WI38 (cell line): ENCODE data around the gene COL1A1.
A peak's percentile ranks its signal among the peaks of the same experiment; 100 is the strongest.

Experiments used
- H3K4me3 ChIP-seq: 2 replicates; pipeline ENCODE4 v1.5.1; 2011; ENCODE audit warnings: low read depth, mild to moderate bottlenecking, control low read depth, low read length
- CTCF ChIP-seq: IDR thresholded peaks from 2 replicates; pipeline ENCODE4 v1.5.1; 2012; ENCODE audit warnings: low read depth, mild to moderate bottlenecking, control low read depth, low read length

The COL1A1 gene

GRCh38 chr17:50219939-50220465 is 18.6 kb upstream of the COL1A1 start:
- TF ChIP-seq CTCF, result no peak
- peak overlapping the region; percentile 43 for H3K4me3 ChIP-seq

- H3K4me3 ChIP-seq, result peak overlapping the region; percentile 43
- TF ChIP-seq CTCF, result no peak
These were observed 17.9 kb upstream of the COL1A1 start for GRCh38 chr17:50219342-50219741.

- peak overlapping the region; percentile 1 for H3K4me3 ChIP-seq
- TF ChIP-seq CTCF, result no peak
These were observed 17.4 kb upstream of the COL1A1 start for GRCh38 chr17:50218771-50219315.

GRCh38 chr17:50218071-50218759 is 16.8 kb upstream of the COL1A1 start:
- TF ChIP-seq CTCF, result no peak

GRCh38 chr17:50217591-50217990 is 16.2 kb upstream of the COL1A1 start:
- no peak overlapping the region for H3K4me3 ChIP-seq
- no peak for TF ChIP-seq CTCF

More at GRCh38 chr17:50218071-50218759, 16.8 kb upstream of the COL1A1 start:
- H3K4me3 ChIP-seq, result peak overlapping the region; percentile 1

GRCh38 chr17:50214976-50215760 is 13.7 kb upstream of the COL1A1 start:
- no peak overlapping the region for H3K4me3 ChIP-seq
- TF ChIP-seq CTCF, result no peak
